ENCODE data around the gene ZNF648. TPM values are rescaled to one million over a fixed set of nuclear protein-coding genes. Genes with fewer than 3 reads are reported as not detected.
"Not testable (repeated sequence)": the region's sequence is repeated elsewhere in the genome, so short reads cannot be mapped to it uniquely, and the experiment has no call there.

Gene ZNF648
- total RNA-seq, 2 donors from 2014 or later: 0.34 TPM; not detected in 1

DNA sequence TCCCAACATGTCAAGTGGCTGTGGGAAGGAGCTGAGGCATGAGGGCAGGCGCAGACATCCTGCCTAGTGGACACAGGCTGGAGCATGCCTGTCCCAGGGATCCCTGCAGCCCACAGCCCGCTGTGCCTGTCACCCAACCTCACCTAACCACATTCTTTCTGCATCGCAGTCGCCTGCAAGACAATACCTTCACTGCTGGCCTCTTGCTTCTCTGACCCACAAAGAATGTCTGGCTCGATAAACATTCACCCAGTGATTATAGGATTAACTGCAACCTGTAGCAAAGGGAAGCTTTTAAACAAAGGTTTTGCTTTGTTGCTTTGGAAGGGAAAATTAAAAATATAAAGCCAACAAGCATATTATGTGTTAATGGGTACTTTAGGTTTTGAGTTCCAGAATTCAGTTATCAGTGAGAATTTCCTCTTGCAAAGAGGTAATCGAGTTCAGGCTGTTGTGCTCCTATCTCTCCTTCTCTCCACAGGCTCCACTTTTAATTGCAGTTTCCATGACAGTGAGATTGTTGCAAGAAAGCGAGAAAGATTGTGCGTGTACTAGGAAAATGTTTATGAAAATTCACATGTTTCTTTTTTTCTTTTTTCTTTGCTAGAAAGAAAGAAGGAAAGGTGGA is 40.0 kb upstream of the ZNF648 start:
- WGBS: 13% methylated on average over 8 of the region's 8 CpGs
- Histone ChIP-seq H3K4me1 (replicated peaks) (no peaks in the 10 kb centered on the region), H3K4me3 (no peak overlapping the region), H3K9me3 (no peaks in the 10 kb centered on the region), H3K27me3 (replicated peaks; ENCODE audit: insufficient read depth) (no peaks in the 10 kb centered on the region), H3K36me3 (no peaks in the 10 kb centered on the region), H3K27ac (no peak overlapping the region)
- intact Hi-C loops (cut with DNase I): no loop called here
- peak; percentile 79 for DNase-seq (ENCODE audit: low spot score)
- TF ChIP-seq, protein P1, sequence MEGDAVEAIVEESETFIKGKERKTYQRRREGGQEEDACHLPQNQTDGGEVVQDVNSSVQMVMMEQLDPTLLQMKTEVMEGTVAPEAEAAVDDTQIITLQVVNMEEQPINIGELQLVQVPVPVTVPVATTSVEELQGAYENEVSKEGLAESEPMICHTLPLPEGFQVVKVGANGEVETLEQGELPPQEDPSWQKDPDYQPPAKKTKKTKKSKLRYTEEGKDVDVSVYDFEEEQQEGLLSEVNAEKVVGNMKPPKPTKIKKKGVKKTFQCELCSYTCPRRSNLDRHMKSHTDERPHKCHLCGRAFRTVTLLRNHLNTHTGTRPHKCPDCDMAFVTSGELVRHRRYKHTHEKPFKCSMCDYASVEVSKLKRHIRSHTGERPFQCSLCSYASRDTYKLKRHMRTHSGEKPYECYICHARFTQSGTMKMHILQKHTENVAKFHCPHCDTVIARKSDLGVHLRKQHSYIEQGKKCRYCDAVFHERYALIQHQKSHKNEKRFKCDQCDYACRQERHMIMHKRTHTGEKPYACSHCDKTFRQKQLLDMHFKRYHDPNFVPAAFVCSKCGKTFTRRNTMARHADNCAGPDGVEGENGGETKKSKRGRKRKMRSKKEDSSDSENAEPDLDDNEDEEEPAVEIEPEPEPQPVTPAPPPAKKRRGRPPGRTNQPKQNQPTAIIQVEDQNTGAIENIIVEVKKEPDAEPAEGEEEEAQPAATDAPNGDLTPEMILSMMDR (IDR thresholded peaks at IDR 0.05): no peak
- TF ChIP-seq POLR2AphosphoS5 (IDR thresholded peaks at IDR 0.05) (peak; percentile 78), POLR2A (IDR thresholded peaks at IDR 0.05) (no peak)

- H3K27me3 ChIP-seq (replicated peaks; ENCODE audit: insufficient read depth): no peaks in the 10 kb centered on the region
- no peaks in the 10 kb centered on the region for H3K36me3 ChIP-seq
- no peak overlapping the region for H3K4me3 ChIP-seq
- no peak for DNase-seq (ENCODE audit: low spot score)
- intact Hi-C loops (cut with DNase I): no loop called here
- 93% methylated on average over 4 of the region's 4 CpGs for WGBS
- TF ChIP-seq POLR2A (IDR thresholded peaks at IDR 0.05) (no peak), POLR2AphosphoS5 (IDR thresholded peaks at IDR 0.05) (no peak)
- TF ChIP-seq, protein P1 (IDR thresholded peaks at IDR 0.05): no peak
- no peak overlapping the region for H3K27ac ChIP-seq
- H3K4me1 ChIP-seq (replicated peaks): no peaks in the 10 kb centered on the region
- no peaks in the 10 kb centered on the region for H3K9me3 ChIP-seq
Measured at GRCh38 chr1:182098301-182098700, 36.8 kb upstream of the ZNF648 start.

GRCh38 chr1:182095946-182096345 is 34.4 kb upstream of the ZNF648 start:
- no peak overlapping the region for H3K27ac ChIP-seq
- WGBS: 71% methylated on average over 2 of the region's 2 CpGs
- no peak overlapping the region for H3K4me3 ChIP-seq
- H3K36me3 ChIP-seq: no peaks in the 10 kb centered on the region
- H3K4me1 ChIP-seq (replicated peaks): no peaks in the 10 kb centered on the region
- intact Hi-C loops (cut with DNase I): no loop called here
- H3K9me3 ChIP-seq: no peaks in the 10 kb centered on the region
- H3K27me3 ChIP-seq (replicated peaks; ENCODE audit: insufficient read depth): no peaks in the 10 kb centered on the region
- no peak for DNase-seq (ENCODE audit: low spot score)
- TF ChIP-seq, protein P1 (IDR thresholded peaks at IDR 0.05): no peak
- no peak for TF ChIP-seq POLR2AphosphoS5 (IDR thresholded peaks at IDR 0.05)

GRCh38 chr1:182094514-182095005 is 33.0 kb upstream of the ZNF648 start:
- H3K27ac ChIP-seq; H3K9me3 ChIP-seq; H3K27me3 ChIP-seq (replicated peaks; ENCODE audit: insufficient read depth); DNase-seq (ENCODE audit: low spot score); intact Hi-C loops (cut with DNase I); H3K36me3 ChIP-seq; H3K4me3 ChIP-seq; H3K4me1 ChIP-seq (replicated peaks): not testable (repeated sequence)
- WGBS: 83% methylated on average over 5 of the region's 5 CpGs

GRCh38 chr1:182093781-182094180 is 32.3 kb upstream of the ZNF648 start:
- Histone ChIP-seq H3K36me3 (no peaks in the 10 kb centered on the region), H3K4me1 (replicated peaks) (no peaks in the 10 kb centered on the region), H3K27me3 (replicated peaks; ENCODE audit: insufficient read depth) (no peaks in the 10 kb centered on the region), H3K9me3 (no peaks in the 10 kb centered on the region), H3K4me3 (no peak overlapping the region), H3K27ac (no peak overlapping the region)
- TF ChIP-seq, protein P1 (IDR thresholded peaks at IDR 0.05): no peak
- TF ChIP-seq POLR2AphosphoS5 (IDR thresholded peaks at IDR 0.05) (no peak), POLR2A (IDR thresholded peaks at IDR 0.05) (no peak)
- intact Hi-C loops (cut with DNase I): no loop called here
- no peak for DNase-seq (ENCODE audit: low spot score)
- 39% methylated on average over 1 of the region's 1 CpG for WGBS

Data from prostate gland (tissue), 2 donors.